ENCODE results near the gene CDK18. TPM values are rescaled to one million over a fixed set of nuclear protein-coding genes. Genes with fewer than 3 reads are reported as not detected.

Gene CDK18
- total and polyA plus RNA-seq, 10 of the 15 experiments (the other 5 are each of a cell fraction or from before 2014, with no cell fraction given), result 0.13 to 4.4 (median 0.52) TPM; not detected in 2

DNA sequence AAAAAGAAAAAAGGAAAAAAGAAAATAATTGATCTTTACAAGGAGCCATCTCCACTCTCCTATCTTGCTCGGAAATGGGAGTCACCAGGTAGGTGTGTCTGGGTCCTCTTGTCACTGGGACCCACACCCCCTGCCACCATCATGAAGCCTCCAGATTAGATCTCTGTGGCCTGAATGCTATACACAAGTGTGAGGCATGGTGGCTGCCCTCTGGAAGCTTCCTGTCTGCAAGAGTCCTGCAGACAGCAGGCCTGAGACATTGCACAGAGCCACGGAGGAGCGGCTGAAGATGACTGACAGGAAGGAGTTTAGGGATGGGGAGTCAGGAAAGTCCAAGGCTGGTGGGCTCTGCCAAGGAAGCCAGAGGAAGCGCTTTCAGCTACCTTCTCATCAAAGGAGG, 16.2 kb downstream of the CDK18 start (continued):
- TF ChIP-seq, protein P1, sequence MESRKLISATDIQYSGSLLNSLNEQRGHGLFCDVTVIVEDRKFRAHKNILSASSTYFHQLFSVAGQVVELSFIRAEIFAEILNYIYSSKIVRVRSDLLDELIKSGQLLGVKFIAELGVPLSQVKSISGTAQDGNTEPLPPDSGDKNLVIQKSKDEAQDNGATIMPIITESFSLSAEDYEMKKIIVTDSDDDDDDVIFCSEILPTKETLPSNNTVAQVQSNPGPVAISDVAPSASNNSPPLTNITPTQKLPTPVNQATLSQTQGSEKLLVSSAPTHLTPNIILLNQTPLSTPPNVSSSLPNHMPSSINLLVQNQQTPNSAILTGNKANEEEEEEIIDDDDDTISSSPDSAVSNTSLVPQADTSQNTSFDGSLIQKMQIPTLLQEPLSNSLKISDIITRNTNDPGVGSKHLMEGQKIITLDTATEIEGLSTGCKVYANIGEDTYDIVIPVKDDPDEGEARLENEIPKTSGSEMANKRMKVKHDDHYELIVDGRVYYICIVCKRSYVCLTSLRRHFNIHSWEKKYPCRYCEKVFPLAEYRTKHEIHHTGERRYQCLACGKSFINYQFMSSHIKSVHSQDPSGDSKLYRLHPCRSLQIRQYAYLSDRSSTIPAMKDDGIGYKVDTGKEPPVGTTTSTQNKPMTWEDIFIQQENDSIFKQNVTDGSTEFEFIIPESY (IDR thresholded peaks at IDR 0.05), result no peak
- TF ChIP-seq BCLAF1 (IDR thresholded peaks at IDR 0.05) (no peak), E2F8 (IDR thresholded peaks at IDR 0.05; ENCODE audit: low read depth, partially characterized antibody) (no peak), YY1 (IDR thresholded peaks at IDR 0.05; ENCODE audit: low read depth, low read length) (no peak), EP300 (IDR thresholded peaks at IDR 0.05; ENCODE audit: borderline replicate concordance in 1 of 2, control insufficient read depth in 1 of 2, low read depth in 2 of 2, low read length in 2 of 2) (no peak), SPI1 (IDR thresholded peaks at IDR 0.05; ENCODE audit: borderline replicate concordance, insufficient read depth, low read depth, low read length) (no peak)

All from GM12878 (cell line).